Nephron progenitor cell (in vitro differentiated cells): ENCODE data around the gene DNAJB6.

Source experiments
- DNase-seq: peaks from one replicate; pipeline ENCODE4 v3.0.0; 2021
- H3K27ac Mint-ChIP-seq: 2 replicates; pipeline ENCODE4 v1.8.0; 2021; ENCODE audit warnings: mild to moderate bottlenecking, moderate library complexity, mixed read lengths
- H3K27me3 Mint-ChIP-seq: 2 replicates; pipeline ENCODE4 v1.8.0; 2021; ENCODE audit warnings: mild to moderate bottlenecking, low read depth, mixed read lengths; ENCODE audit not compliant: poor library complexity
- H3K36me3 Mint-ChIP-seq: 2 replicates; pipeline ENCODE4 v1.8.0; 2021; ENCODE audit warnings: low read depth, mixed read lengths
- H3K4me1 Mint-ChIP-seq: 2 replicates; pipeline ENCODE4 v1.8.0; 2021; ENCODE audit warnings: mixed read lengths
- H3K4me3 Mint-ChIP-seq: 2 replicates; pipeline ENCODE4 v1.8.0; 2021; ENCODE audit warnings: mild to moderate bottlenecking, moderate library complexity, mixed read lengths
- H3K9me3 Mint-ChIP-seq: 2 replicates; pipeline ENCODE4 v1.8.0; 2021; ENCODE audit warnings: mild to moderate bottlenecking, moderate library complexity, mixed read lengths
- CTCF ChIP-seq: fragments of 200-600 bp; sonication (generic); IDR thresholded peaks from 2 replicates; pipeline ENCODE4 v1.5.0; 2021; ENCODE audit warnings: antibody characterized with exemption

DNAJB6 gene

GRCh38 chr7:157300369-157300825 lies 36.4 kb upstream of the DNAJB6 start:
- Mint-ChIP-seq H3K9me3 (no peaks in the 10 kb centered on the region), H3K4me3 (no peak overlapping the region), H3K27me3 (peaks cover 17% of the 10 kb centered on the region), H3K27ac (no peak overlapping the region), H3K36me3 (peaks cover 7% of the 10 kb centered on the region), H3K4me1 (peaks cover 21% of the 10 kb centered on the region)
- no peak for TF ChIP-seq CTCF
- no peak for DNase-seq

- Mint-ChIP-seq H3K9me3 (no peaks in the 10 kb centered on the region), H3K36me3 (peaks cover 7% of the 10 kb centered on the region), H3K27me3 (peaks cover 17% of the 10 kb centered on the region), H3K27ac (peak overlapping the region; percentile 89), H3K4me1 (peaks cover 25% of the 10 kb centered on the region), H3K4me3 (no peak overlapping the region)
- no peak for TF ChIP-seq CTCF
- no peak for DNase-seq
Measured at GRCh38 chr7:157301610-157302120, 35.1 kb upstream of the DNAJB6 start.

- no peak overlapping the region for H3K27ac Mint-ChIP-seq
- H3K27me3 Mint-ChIP-seq = peaks cover 15% of the 10 kb centered on the region
- no peak for TF ChIP-seq CTCF
- H3K4me1 Mint-ChIP-seq = peaks cover 19% of the 10 kb centered on the region
- no peaks in the 10 kb centered on the region for H3K36me3 Mint-ChIP-seq
- no peak for DNase-seq
- no peak overlapping the region for H3K4me3 Mint-ChIP-seq
- no peaks in the 10 kb centered on the region for H3K9me3 Mint-ChIP-seq
Measured at GRCh38 chr7:157306846-157307838, 29.7 kb upstream of the DNAJB6 start.

GRCh38 chr7:157309988-157310668 lies 26.7 kb upstream of the DNAJB6 start:
- peaks cover 11% of the 10 kb centered on the region for H3K27me3 Mint-ChIP-seq
- H3K9me3 Mint-ChIP-seq = no peaks in the 10 kb centered on the region
- no peak for DNase-seq
- H3K36me3 Mint-ChIP-seq = no peaks in the 10 kb centered on the region
- H3K4me1 Mint-ChIP-seq = peaks cover 11% of the 10 kb centered on the region
- no peak overlapping the region for H3K27ac Mint-ChIP-seq
- no peak for TF ChIP-seq CTCF
- no peak overlapping the region for H3K4me3 Mint-ChIP-seq

- no peaks in the 10 kb centered on the region for H3K9me3 Mint-ChIP-seq
- H3K27ac Mint-ChIP-seq = no peak overlapping the region
- no peak overlapping the region for H3K4me3 Mint-ChIP-seq
- H3K4me1 Mint-ChIP-seq = peaks cover 11% of the 10 kb centered on the region
- H3K36me3 Mint-ChIP-seq = no peaks in the 10 kb centered on the region
- TF ChIP-seq CTCF = no peak
- peaks cover 11% of the 10 kb centered on the region for H3K27me3 Mint-ChIP-seq
- DNase-seq = no peak
Measured at GRCh38 chr7:157310676-157311185, 26.1 kb upstream of the DNAJB6 start.
